GM19324 (cell line): ENCODE measurements around the gene VOPP1.

Experiments
- ATAC-seq: cut with Tn5 transposase; IDR thresholded peaks from one replicate; pipeline ENCODE4 v1.9.1; 2021; ENCODE audit warnings: mild to moderate bottlenecking, moderate library complexity; ENCODE audit not compliant: unreplicated experiment, low FRiP score

VOPP1 gene

DNA sequence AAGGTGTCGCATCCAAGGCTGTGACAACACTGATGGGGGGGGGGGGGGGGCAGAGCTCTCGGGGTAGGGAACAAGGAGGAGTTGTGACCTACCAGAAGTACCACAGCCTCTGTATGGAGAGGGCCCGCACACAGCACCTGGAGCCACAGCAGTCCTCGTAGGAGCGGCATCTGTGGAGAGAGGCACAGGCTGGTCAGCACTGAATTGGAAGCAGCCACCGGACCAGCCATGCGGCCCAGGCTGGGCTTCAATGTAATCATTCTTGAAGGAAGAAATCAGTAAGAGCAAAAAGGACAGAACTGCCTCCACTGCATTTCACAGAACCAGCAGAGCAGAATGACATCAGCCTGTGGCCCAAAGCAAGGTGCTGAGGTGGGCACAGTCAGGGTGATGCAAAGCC, 74.8 kb downstream of the VOPP1 start:
- ATAC-seq, result no peak

DNA sequence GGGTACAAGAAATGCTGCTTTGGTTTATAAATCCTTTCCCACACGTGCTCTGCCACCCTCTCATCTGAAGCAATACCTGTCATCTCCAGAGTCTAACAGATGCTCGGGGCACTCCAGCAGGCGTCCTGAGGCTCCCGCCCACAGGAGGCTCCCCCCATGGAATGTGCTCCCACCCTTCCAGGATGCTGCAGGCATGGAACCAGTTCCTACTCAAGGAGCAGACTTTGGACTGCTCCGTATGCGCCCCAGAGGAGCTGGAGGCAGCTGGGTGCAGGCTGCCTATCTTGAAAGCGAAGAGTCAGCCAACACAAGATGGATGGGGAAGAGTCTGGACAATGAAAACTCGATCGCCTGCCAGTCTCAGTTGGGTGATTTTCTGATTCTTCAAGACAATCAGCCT, 75.4 kb downstream of the VOPP1 start:
- ATAC-seq, result no peak

- ATAC-seq, result no peak
Observed at GRCh38 chr7:55494951-55495350, 77.4 kb downstream of the VOPP1 start.

DNA sequence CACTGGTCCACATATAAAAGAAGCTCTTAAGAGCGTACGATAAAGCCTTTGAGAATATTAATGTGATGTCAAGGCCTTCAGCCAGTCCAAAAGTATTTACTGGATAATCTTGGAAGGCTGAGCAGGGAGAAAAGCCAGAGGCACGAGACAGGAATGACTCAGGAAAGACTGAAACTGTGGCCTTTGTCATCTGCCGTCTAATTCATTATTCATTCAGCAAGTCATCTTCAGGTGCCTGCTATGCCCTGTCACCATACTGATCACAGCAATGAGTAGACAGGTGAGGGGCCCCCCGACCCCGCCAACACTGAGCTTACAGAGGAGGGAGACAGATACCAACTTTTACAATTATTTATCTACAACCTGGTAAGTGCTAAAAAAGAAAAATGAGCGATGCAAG, 78.9 kb downstream of the VOPP1 start:
- no peak for ATAC-seq

DNA sequence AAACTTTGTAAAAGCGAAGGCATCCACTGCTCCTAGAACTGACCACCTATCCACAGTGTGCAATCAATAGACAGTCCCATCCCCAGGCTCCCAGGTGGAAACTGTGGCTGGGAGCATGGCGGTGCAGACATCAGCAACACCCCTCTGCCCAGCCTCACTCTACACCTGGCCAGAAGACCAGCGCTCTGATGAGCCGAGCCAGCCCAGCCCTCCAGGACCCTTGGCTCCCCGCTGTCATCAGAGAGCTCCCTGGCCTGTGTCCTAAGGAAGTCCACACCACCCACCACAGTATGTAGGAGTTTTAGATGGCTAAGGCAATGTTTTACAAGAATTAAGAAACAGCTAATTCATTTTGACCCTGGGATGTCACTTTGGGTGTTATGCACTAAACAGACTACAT, 81.0 kb downstream of the VOPP1 start:
- ATAC-seq, result no peak

GRCh38 chr7:55490099-55490498, 82.2 kb downstream of the VOPP1 start:
- no peak for ATAC-seq

GRCh38 chr7:55489552-55489951, 82.8 kb downstream of the VOPP1 start:
- no peak for ATAC-seq

GRCh38 chr7:55488804-55489340, 83.4 kb downstream of the VOPP1 start:
- ATAC-seq, result no peak

- no peak for ATAC-seq
Observed at GRCh38 chr7:55488216-55488615, 84.1 kb downstream of the VOPP1 start.

- no peak for ATAC-seq
Observed at GRCh38 chr7:55486991-55487390, 85.3 kb downstream of the VOPP1 start.

DNA sequence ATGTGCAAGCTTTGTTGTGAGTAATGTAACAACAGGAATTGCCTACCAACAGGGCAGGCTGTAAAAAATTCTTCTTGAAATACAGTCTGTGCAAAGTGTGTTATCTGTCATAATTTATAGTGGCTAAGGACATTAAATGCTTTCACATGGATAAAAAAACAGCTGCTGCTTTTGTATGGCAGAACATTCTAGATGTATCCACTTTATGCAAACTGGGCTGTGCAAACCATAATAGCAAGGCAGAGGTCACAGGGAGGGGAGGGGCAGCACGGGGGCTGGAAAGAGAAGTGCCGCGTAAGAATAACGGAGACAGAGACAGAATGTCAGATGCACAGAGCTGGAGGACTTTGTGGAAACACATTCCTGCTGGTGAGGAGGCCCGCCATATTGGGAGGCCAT, 86.1 kb downstream of the VOPP1 start:
- no peak for ATAC-seq

GRCh38 chr7:55485501-55486191, 86.7 kb downstream of the VOPP1 start:
- no peak for ATAC-seq

GRCh38 chr7:55484834-55485233, 87.5 kb downstream of the VOPP1 start:
- ATAC-seq, result no peak

DNA sequence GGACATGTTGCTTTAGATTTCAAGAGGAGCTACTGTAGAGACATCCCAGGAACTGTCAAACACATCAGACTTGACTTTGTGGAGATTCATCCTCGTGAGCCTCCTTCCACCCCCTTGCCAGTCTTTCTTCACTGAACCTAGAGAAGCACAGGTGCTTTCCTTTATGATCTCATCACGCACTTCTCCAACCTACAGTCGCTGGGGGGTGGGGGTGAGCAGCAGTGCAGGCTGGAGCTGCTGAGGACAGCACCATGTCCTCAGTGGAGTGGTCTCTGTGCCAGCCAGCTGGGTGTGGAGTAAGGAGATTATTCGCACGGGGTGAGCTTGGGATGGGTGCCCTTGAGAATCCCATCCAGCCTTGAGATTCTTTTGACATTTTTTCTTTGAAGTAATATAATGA, 88.1 kb downstream of the VOPP1 start:
- ATAC-seq, result no peak

- no peak for ATAC-seq
Observed at GRCh38 chr7:55483046-55483445, 89.3 kb downstream of the VOPP1 start.

DNA sequence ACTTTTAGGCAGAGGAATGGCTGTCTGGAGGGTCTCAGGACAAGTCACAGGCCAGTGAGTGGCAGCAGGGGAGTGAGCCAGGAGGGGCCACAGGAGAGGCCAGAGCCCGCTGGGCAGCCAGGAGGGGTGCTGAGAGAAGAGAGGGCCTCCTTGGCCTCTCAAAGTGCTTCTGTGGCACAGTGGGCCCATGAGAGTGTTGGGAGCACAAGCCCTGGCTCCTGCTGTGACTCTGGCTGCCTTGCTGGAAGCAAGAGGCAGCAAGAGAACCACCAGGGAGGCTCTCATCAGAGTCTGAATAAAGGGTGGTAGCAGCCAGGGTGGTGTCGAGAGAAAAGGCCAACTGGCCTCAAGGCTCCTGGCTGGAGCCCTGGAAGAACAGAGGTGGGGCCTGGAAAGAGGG, 91.1 kb downstream of the VOPP1 start:
- no peak for ATAC-seq

- ATAC-seq, result no peak
Observed at GRCh38 chr7:55478700-55479099, 93.6 kb downstream of the VOPP1 start.

- ATAC-seq, result no peak
Observed at GRCh38 chr7:55477781-55478374, 94.4 kb downstream of the VOPP1 start.

DNA sequence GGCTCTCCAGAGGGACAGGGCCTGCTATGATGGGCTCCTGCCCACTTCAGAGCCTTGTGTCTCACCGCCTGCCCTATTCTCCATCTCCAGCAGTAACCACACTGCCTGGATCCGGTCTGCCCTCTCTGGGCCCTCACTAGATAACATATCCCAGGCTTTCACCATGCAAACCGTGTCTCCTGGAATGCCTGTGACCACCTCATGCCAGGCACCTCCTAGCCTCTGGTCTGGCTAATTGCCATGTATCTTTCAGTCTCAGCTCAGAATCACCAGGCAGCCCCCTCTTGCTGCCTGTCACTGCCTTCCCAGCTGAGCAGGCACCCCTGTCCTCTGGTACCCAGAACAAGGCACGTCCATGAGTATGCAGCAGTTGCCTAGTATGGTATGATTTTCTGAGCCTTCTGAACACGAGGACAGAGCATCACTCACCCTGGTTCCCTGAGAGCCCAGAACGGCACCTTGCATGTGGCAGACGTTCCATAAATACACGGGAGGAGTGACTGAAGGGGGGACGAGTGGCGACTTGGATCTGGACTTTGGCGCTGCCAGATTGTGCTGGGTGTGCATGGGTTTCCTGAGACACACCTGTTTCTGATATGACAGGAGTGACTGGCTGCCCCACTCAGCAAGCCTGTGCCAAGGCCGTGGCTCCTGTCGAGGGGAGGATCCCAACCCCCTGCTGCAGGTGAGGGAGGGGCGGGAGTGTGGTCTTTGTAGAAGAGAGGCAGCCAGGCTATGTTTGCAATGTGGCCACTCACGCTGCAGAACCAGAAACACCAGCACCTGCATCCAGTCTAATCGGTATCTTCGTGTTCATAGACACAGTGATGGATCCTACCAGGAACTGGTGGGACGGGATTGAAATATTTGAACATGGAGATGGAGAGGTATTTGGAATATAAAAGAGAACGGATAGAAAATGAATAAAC, 95.2 kb downstream of the VOPP1 start:
- ATAC-seq, result no peak

DNA sequence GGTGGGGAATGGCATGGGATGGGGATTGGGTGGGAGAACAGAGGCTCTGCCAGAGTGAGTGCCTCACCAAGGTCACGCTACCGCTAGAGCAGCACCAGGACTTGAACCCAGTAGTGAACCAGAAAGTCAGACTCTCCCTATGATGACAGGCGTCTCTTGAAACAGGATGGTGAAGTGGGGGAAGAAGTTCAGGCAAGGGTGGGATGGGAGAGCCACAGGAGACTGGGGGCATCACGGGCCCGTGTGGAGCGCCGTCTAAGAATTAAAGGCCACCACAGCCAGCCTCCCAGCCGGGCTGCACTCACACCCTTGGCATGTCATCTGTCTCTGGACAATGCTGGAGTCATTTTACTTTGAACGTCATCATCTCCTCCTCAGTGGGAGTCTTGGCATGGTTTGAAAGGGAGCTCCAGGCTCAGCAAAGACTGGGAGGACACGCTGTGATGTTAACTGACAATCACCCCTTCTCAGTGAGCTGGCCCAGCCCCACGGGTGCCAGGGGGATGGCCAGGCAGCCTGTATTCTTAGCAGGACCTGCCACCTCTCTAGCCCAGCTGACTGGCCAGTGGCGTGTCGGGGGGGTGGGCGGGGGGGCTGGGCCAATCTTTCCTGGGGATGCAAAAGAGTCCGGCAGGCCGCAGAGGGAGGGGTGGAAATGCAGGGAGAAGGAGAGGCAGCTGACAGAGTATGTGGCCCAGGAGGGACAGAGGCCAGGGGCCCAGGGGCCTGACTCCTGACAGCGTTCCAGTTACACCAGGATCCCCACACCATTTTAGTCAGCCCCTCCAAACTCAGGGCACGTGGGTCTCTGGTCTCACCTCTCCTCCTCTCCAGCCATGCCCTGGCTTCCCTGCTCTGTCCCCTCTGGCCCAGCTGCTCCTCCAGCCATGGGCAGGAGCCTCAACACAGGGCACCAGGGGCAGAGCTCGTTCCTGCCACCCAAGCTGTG, 96.2 kb downstream of the VOPP1 start:
- no peak for ATAC-seq
